ENCODE results near the gene NXPE1. TPM values are rescaled to one million over a fixed set of nuclear protein-coding genes. Genes with fewer than 3 reads are reported as not detected.

Gene NXPE1
- total RNA-seq, 1 experiment from 2014 or later, result not detected

GRCh38 chr11:114594703-114595102, 35.0 kb upstream of the NXPE1 start:
- POLR2A ChIA-PET, result no interaction called here
- Mint-ChIP-seq H3K27me3 (ENCODE audit: low read depth) (no peaks in the 10 kb centered on the region), H3K36me3 (no peaks in the 10 kb centered on the region), H3K4me1 (no peaks in the 10 kb centered on the region), H3K4me3 (no peak overlapping the region), H3K27ac (no peak overlapping the region), H3K9me3 (peaks cover 8% of the 10 kb centered on the region; the same call in 1 of the 2 replicates)
- no peak for TF ChIP-seq FOXP1 (CRISPR knock-in tag; IDR thresholded peaks at IDR 0.05; ENCODE audit: borderline replicate concordance)
- no peak for TF ChIP-seq ZNF263 (CRISPR knock-in tag; IDR thresholded peaks at IDR 0.05; ENCODE audit: low read depth)
- no peak for TF ChIP-seq CREM (CRISPR knock-in tag; IDR thresholded peaks at IDR 0.05)
- no peak for TF ChIP-seq ATF6 (CRISPR knock-in tag; IDR thresholded peaks at IDR 0.05)
- no peak for TF ChIP-seq RORB (CRISPR knock-in tag; IDR thresholded peaks at IDR 0.05)
- no peak for TF ChIP-seq ZNF671 (CRISPR knock-in tag; IDR thresholded peaks at IDR 0.05)
- no peak for ATAC-seq
- CTCF ChIA-PET, result no interaction called here
- no peak for DNase-seq (ENCODE audit: low spot score)

GRCh38 chr11:114587398-114587953, 27.8 kb upstream of the NXPE1 start:
- peaks cover 5% of the 10 kb centered on the region; the same call in 1 of the 2 replicates for H3K4me1 Mint-ChIP-seq
- TF ChIP-seq TCF7 (CRISPR knock-in tag; IDR thresholded peaks at IDR 0.05; ENCODE audit: low read depth) (no peak), ATF2 (CRISPR knock-in tag; IDR thresholded peaks at IDR 0.05; ENCODE audit: borderline replicate concordance, low read depth) (no peak), MLX (CRISPR knock-in tag; IDR thresholded peaks at IDR 0.05) (no peak), ELF4 (CRISPR knock-in tag; IDR thresholded peaks at IDR 0.05; ENCODE audit: low read depth) (no peak), ZNF671 (CRISPR knock-in tag; IDR thresholded peaks at IDR 0.05) (no peak), ZMAT4 (CRISPR knock-in tag; IDR thresholded peaks at IDR 0.05) (no peak), ERG (CRISPR knock-in tag; IDR thresholded peaks at IDR 0.05) (no peak), ATF1 (CRISPR knock-in tag; IDR thresholded peaks at IDR 0.05) (no peak), CREM (CRISPR knock-in tag; IDR thresholded peaks at IDR 0.05) (no peak), ZNF425 (CRISPR knock-in tag; conservative IDR thresholded peaks at IDR 0.05) (no peak), SP1 (CRISPR knock-in tag; conservative IDR thresholded peaks at IDR 0.05) (no peak), ZNF532 (CRISPR knock-in tag; IDR thresholded peaks at IDR 0.05; ENCODE audit: borderline replicate concordance) (no peak), GABPB1 (CRISPR knock-in tag; IDR thresholded peaks at IDR 0.05) (no peak), ZNF219 (CRISPR knock-in tag; IDR thresholded peaks at IDR 0.05; ENCODE audit: borderline replicate concordance) (no peak), E2F1 (CRISPR knock-in tag; IDR thresholded peaks at IDR 0.05) (no peak), MAX (CRISPR knock-in tag; IDR thresholded peaks at IDR 0.05) (no peak)

More at GRCh38 chr11:114587398-114587953, 27.8 kb upstream of the NXPE1 start:
- H3K36me3 Mint-ChIP-seq, result peaks cover 43% of the 10 kb centered on the region
- H3K9me3 Mint-ChIP-seq, result peaks cover 60% of the 10 kb centered on the region
- POLR2A ChIA-PET, result no interaction called here
- CTCF ChIA-PET, result interaction anchor here (1.5 kb wide), 1 partner anchor 247 kb away, joined by 11 read pairs; no protein-coding TSS in a partner anchor
- no peak overlapping the region for H3K27ac Mint-ChIP-seq
- no peak for DNase-seq (ENCODE audit: low spot score)
- H3K4me3 Mint-ChIP-seq, result no peak overlapping the region
- H3K27me3 Mint-ChIP-seq (ENCODE audit: low read depth), result peaks cover 2% of the 10 kb centered on the region; the same call in 1 of the 2 replicates
- ATAC-seq, result no peak
